IMR-90 (cell line): ENCODE results near the gene RIC3. TPM values are rescaled to one million over a fixed set of nuclear protein-coding genes. Genes with fewer than 3 reads are reported as not detected.

Source experiments
- ATAC-seq: fragments of 200-7000 bp; cut with Tn5 transposase; 2 replicates; pipeline ENCODE4 v1.9.1; 2020; ENCODE audit warnings: low read depth, mild to moderate bottlenecking, moderate library complexity
- BruUV-seq: library from RNA; stranded (reverse); fragments of 400-500 nt; replicated peaks from 2 replicates; lab custom pipeline; 2021; lab: Mats Ljungman, UMichigan
- CTCF ChIA-PET: fragments of 300-600 bp; formaldehyde crosslinking; extraction: SDS; loops from one replicate; lab custom pipeline; 2021; ENCODE audit warnings: antibody characterized with exemption; lab: Yijun Ruan, JAX
- POLR2A ChIA-PET: fragments of 300-600 bp; sonication (Branson Sonifier 250); formaldehyde crosslinking; loops from one replicate; lab custom pipeline; 2022; ENCODE audit warnings: antibody characterized with exemption; ENCODE audit not compliant: unreplicated experiment; lab: Charles Lee
- DNase-seq: peaks from one replicate; pipeline ENCODE4 v3.0.0; 2013
- H2AFZ ChIP-seq: replicated peaks from 2 replicates; pipeline ENCODE3; 2013; ENCODE audit warnings: low read length, mild to moderate bottlenecking; ENCODE audit not compliant: poor library complexity
- H2AK5ac ChIP-seq: 2 replicates; pipeline ENCODE4 v1.6.1; 2013; ENCODE audit warnings: low read depth, low read length, inconsistent platforms
- H2AK9ac ChIP-seq: replicated peaks from 2 replicates; pipeline ENCODE3; 2013; ENCODE audit warnings: mild to moderate bottlenecking, low read depth, low read length, moderate library complexity; ENCODE audit not compliant: poor library complexity
- H2BK120ac ChIP-seq: 2 replicates; pipeline ENCODE4 v1.6.1; 2013; ENCODE audit warnings: low read depth, low read length, inconsistent platforms
- H2BK15ac ChIP-seq: 3 replicates; pipeline ENCODE4 v1.6.1; 2013; ENCODE audit warnings: low read depth, low read length, inconsistent platforms
- H2BK20ac ChIP-seq: 2 replicates; pipeline ENCODE4 v1.6.1; 2013; ENCODE audit warnings: low read depth, mild to moderate bottlenecking, inconsistent platforms, low read length, moderate library complexity
- H2BK5ac ChIP-seq: 2 replicates; pipeline ENCODE4 v1.6.1; 2013; ENCODE audit warnings: mild to moderate bottlenecking, low read depth, low read length, inconsistent platforms; ENCODE audit not compliant: poor library complexity, severe bottlenecking
- H3K14ac ChIP-seq: replicated peaks from 2 replicates; pipeline ENCODE4 v1.6.1; 2013; ENCODE audit warnings: low read depth, low read length, inconsistent platforms
- H3K18ac ChIP-seq: 2 replicates; pipeline ENCODE4 v1.6.1; 2013; ENCODE audit warnings: low read depth, low read length, control low read depth
- H3K23ac ChIP-seq: 2 replicates; pipeline ENCODE4 v1.6.1; 2013; ENCODE audit warnings: low read depth, low read length, inconsistent platforms
- H3K27ac ChIP-seq: 2 replicates; pipeline ENCODE4 v1.5.1; 2013; ENCODE audit warnings: mild to moderate bottlenecking, control low read depth, low read length; ENCODE audit not compliant: insufficient read depth
- H3K27me3 ChIP-seq: 2 replicates; pipeline ENCODE4 v1.6.1; 2013; ENCODE audit warnings: low read length; ENCODE audit not compliant: control insufficient read depth, insufficient read depth
- H3K36me3 ChIP-seq: 2 replicates; pipeline ENCODE4 v1.6.1; 2013; ENCODE audit warnings: low read length, mixed read lengths; ENCODE audit not compliant: control insufficient read depth, insufficient read depth
- H3K4ac ChIP-seq: 2 replicates; pipeline ENCODE4 v1.6.1; 2013; ENCODE audit warnings: low read depth, low read length, inconsistent platforms
- H3K4me1 ChIP-seq: 2 replicates; pipeline ENCODE4 v1.6.1; 2013; ENCODE audit warnings: low read length, mixed read lengths; ENCODE audit not compliant: control insufficient read depth, insufficient read depth
- H3K4me2 ChIP-seq: 2 replicates; pipeline ENCODE4 v1.6.1; 2013; ENCODE audit warnings: low read depth, mild to moderate bottlenecking, control low read depth, low read length, moderate library complexity
- H3K4me3 ChIP-seq: 2 replicates; pipeline ENCODE4 v1.5.1; 2013; ENCODE audit warnings: low read depth, mild to moderate bottlenecking, control low read depth, low read length, moderate library complexity; ENCODE audit not compliant: insufficient read depth
- H3K56ac ChIP-seq: 2 replicates; pipeline ENCODE4 v1.6.1; 2013; ENCODE audit warnings: low read length, inconsistent platforms; ENCODE audit not compliant: insufficient read depth; ENCODE audit errors: extremely low read depth
- H3K79me1 ChIP-seq, 2 experiments: 2 replicates each; pipeline ENCODE4 v1.6.1; 2013; ENCODE audit warnings: low read length in 2 of 2, inconsistent platforms in 1 of 2, low read depth in 1 of 2
- H3K9ac ChIP-seq: 2 replicates; pipeline ENCODE4 v1.6.1; 2013; ENCODE audit warnings: low read depth, low read length, control low read depth
- H3K9me1 ChIP-seq: 2 replicates; pipeline ENCODE4 v1.6.1; 2013; ENCODE audit warnings: low read length, inconsistent platforms; ENCODE audit not compliant: insufficient read depth
- H3K9me3 ChIP-seq: 2 replicates; pipeline ENCODE4 v1.6.1; 2013; ENCODE audit warnings: low read length; ENCODE audit not compliant: control insufficient read depth, insufficient read depth
- H4K20me1 ChIP-seq: 2 replicates; pipeline ENCODE4 v1.6.1; 2013; ENCODE audit warnings: low read length, inconsistent platforms; ENCODE audit not compliant: insufficient read depth
- H4K5ac ChIP-seq: 2 replicates; pipeline ENCODE4 v1.6.1; 2013; ENCODE audit warnings: mild to moderate bottlenecking, low read depth, low read length, control low read depth
- H4K8ac ChIP-seq, 2 experiments: 2 replicates each; pipeline ENCODE4 v1.6.1; 2013; ENCODE audit warnings: low read depth in 2 of 2, low read length in 2 of 2, control low read depth in 1 of 2, inconsistent platforms in 1 of 2
- H4K91ac ChIP-seq: 2 replicates; pipeline ENCODE4 v1.6.1; 2013; ENCODE audit warnings: low read depth, low read length, inconsistent platforms; ENCODE audit not compliant: insufficient read depth
- BHLHE40 ChIP-seq: fragments of 150-350 bp; IDR thresholded peaks from 2 replicates; pipeline ENCODE4 v1.6.1; 2016; ENCODE audit warnings: mild to moderate bottlenecking, low read depth, low read length
- CHD1 ChIP-seq: IDR thresholded peaks from 2 replicates; pipeline ENCODE4 v1.6.1; 2012; ENCODE audit warnings: low read depth, low read length, improper control_type of control experiment
- MXI1 ChIP-seq: IDR thresholded peaks from 2 replicates; pipeline ENCODE4 v1.6.1; 2012; ENCODE audit warnings: low read depth, mild to moderate bottlenecking, low read length, moderate library complexity, borderline replicate concordance
- NFE2L2 ChIP-seq: fragments of 150-350 bp; IDR thresholded peaks from 2 replicates; pipeline ENCODE4 v1.6.1; 2016; ENCODE audit warnings: low read depth, mild to moderate bottlenecking, low read length
- POLR2A ChIP-seq: IDR thresholded peaks from 2 replicates; pipeline ENCODE4 v1.6.1; 2012; ENCODE audit warnings: mild to moderate bottlenecking, low read depth, low read length
- RAD21 ChIP-seq: IDR thresholded peaks from 2 replicates; pipeline ENCODE4 v1.6.1; 2012; ENCODE audit warnings: low read length, improper control_type of control experiment
- RCOR1 ChIP-seq: IDR thresholded peaks from 2 replicates; pipeline ENCODE4 v1.6.1; 2012; ENCODE audit warnings: mild to moderate bottlenecking, low read length, improper control_type of control experiment; ENCODE audit not compliant: insufficient replicate concordance
- RFX5 ChIP-seq: IDR thresholded peaks from 2 replicates; pipeline ENCODE4 v1.8.0; 2012; ENCODE audit warnings: low read depth, mild to moderate bottlenecking, low read length, moderate library complexity
- SMC3 ChIP-seq: fragments of 150-350 bp; IDR thresholded peaks from 2 replicates; pipeline ENCODE4 v1.6.1; 2016; ENCODE audit warnings: low read depth, mild to moderate bottlenecking, antibody characterized with exemption, low read length, moderate library complexity
- whole genome bisulfite sequencing, 2 experiments: methylation state at CpG; one replicate each; pipeline versions ENCODE4 v1.1.5 to v1.1.7; 2013; ENCODE audit warnings: missing lambda C conversion rate in 2 of 2; ENCODE audit not compliant: insufficient read length in 1 of 2; ENCODE audit errors: extremely low coverage in 2 of 2; 5-methylcytosine and 5-hydroxymethylcytosine counted together
- dilution Hi-C: fragments of 300-500 bp; cut with HindIII; formaldehyde crosslinking; loops from one replicate; pipeline ENCODE4 v1.14.3; 2018; ENCODE audit warnings: low sequenced_read_pairs; ENCODE audit not compliant: unreplicated experiment
- in situ Hi-C: fragments of 300-500 bp; cut with MboI; formaldehyde crosslinking; loops from 3 replicates; pipeline ENCODE4 v1.14.3; 2019; ENCODE audit warnings: low sequenced_read_pairs, inconsistent platforms, mixed read lengths
- intact Hi-C: fragments of 100-400 bp; cut with micrococcal nuclease; formaldehyde crosslinking; loops from 2 replicates; pipeline ENCODE4 v1.10.0; 2022
- polyA plus RNA-seq, 3 experiments: library from polyadenylated mRNA; depleted of rRNA; stranded (reverse); fragments of >200 nt; gene quantifications; 2 replicates each; pipeline ENCODE4 v1.2.3, GENCODE V29; 2012; ENCODE audit warnings: low replicate concordance in 1 of 3
- total RNA-seq: library from RNA; depleted of rRNA; stranded (reverse); fragments of >200 nt; gene quantifications from 2 replicates; pipeline ENCODE4 v1.2.3, GENCODE V29; 2012
- TF ChIP-seq, protein P1 (sequence below): conservative IDR thresholded peaks from 2 replicates; pipeline ENCODE4 v1.5.1; 2012; ENCODE audit warnings: mild to moderate bottlenecking, low read depth, low read length, improper control_type of control experiment
- TF ChIP-seq, protein P2 (sequence below): fragments of 150-350 bp; IDR thresholded peaks from 2 replicates; pipeline ENCODE4 v1.6.1; 2016; ENCODE audit warnings: low read depth, mild to moderate bottlenecking, low read length, moderate library complexity, borderline replicate concordance
- TF ChIP-seq, protein P3 (sequence below): fragments of 150-350 bp; IDR thresholded peaks from 2 replicates; pipeline ENCODE4 v1.6.1; 2017; ENCODE audit warnings: mild to moderate bottlenecking, antibody characterized with exemption, low read length, low read depth

RIC3 gene
- total and polyA plus RNA-seq, 2 of the 4 experiments (the other 2 are of a cell fraction) = not detected

DNA sequence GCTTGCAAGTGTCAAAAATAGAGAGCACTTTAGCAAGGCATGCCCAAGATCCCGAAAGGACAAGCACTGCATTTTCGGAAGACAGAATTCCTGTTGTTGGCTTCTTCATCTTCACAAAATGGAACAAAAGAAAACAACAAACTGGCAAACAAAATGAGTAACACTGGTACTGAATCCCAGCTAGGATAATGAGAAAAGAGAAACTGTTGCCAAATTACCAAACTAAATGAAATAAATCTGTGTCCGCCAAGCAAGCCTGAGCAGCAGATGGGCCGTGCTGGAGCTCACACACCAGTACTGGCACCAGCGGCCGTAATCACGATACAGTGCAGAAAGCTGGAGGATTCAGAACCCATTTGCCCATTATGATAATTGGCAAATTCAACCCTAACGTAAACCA lies 57.2 kb downstream of the RIC3 start:
- Histone ChIP-seq H4K8ac (no peak overlapping the region), H3K36me3 (peaks cover 2% of the 10 kb centered on the region; the same call in 1 of the 2 replicates), H3K79me1 (no peaks in the 10 kb centered on the region), H3K4ac (no peak overlapping the region), H3K27me3 (no peaks in the 10 kb centered on the region), H3K27ac (peak overlapping the region; percentile 16; the same call in 1 of the 2 replicates), H3K4me1 (peaks cover 6% of the 10 kb centered on the region), H2AFZ (no peak overlapping the region), H3K18ac (no peak overlapping the region), H2BK15ac (no peak overlapping the region), H3K4me3 (no peak overlapping the region), H3K9me1 (peaks cover 5% of the 10 kb centered on the region; the same call in 1 of the 2 replicates), H4K20me1 (no peaks in the 10 kb centered on the region), H2BK5ac (no peak overlapping the region), H2BK20ac (no peak overlapping the region), H3K23ac (no peak overlapping the region), H4K91ac (no peak overlapping the region), H3K14ac (no peak overlapping the region), H2BK120ac (no peak overlapping the region), H2AK5ac (no peak overlapping the region), H2AK9ac (no peak overlapping the region), H4K5ac (no peak overlapping the region), H3K56ac (no peak overlapping the region), H3K9ac (no peak overlapping the region), H3K9me3 (no peaks in the 10 kb centered on the region), H3K4me2 (peak overlapping the region; percentile 77)
- intact Hi-C loops = no loop called here
- 5% methylated on average over 4 of the region's 8 CpGs; no CpG with 5 or more reads in 1 of the 2 experiments for WGBS, 2 experiments
- no TSS peak for BruUV-seq
- dilution Hi-C loops = no loop called here
- TF ChIP-seq, protein P1, sequence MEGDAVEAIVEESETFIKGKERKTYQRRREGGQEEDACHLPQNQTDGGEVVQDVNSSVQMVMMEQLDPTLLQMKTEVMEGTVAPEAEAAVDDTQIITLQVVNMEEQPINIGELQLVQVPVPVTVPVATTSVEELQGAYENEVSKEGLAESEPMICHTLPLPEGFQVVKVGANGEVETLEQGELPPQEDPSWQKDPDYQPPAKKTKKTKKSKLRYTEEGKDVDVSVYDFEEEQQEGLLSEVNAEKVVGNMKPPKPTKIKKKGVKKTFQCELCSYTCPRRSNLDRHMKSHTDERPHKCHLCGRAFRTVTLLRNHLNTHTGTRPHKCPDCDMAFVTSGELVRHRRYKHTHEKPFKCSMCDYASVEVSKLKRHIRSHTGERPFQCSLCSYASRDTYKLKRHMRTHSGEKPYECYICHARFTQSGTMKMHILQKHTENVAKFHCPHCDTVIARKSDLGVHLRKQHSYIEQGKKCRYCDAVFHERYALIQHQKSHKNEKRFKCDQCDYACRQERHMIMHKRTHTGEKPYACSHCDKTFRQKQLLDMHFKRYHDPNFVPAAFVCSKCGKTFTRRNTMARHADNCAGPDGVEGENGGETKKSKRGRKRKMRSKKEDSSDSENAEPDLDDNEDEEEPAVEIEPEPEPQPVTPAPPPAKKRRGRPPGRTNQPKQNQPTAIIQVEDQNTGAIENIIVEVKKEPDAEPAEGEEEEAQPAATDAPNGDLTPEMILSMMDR = no peak
- no peak for TF ChIP-seq BHLHE40
- TF ChIP-seq NFE2L2 = no peak
- no peak for TF ChIP-seq CHD1
- no peak for TF ChIP-seq RCOR1
- TF ChIP-seq POLR2A = no peak
- no peak for TF ChIP-seq SMC3
- TF ChIP-seq, protein P2, sequence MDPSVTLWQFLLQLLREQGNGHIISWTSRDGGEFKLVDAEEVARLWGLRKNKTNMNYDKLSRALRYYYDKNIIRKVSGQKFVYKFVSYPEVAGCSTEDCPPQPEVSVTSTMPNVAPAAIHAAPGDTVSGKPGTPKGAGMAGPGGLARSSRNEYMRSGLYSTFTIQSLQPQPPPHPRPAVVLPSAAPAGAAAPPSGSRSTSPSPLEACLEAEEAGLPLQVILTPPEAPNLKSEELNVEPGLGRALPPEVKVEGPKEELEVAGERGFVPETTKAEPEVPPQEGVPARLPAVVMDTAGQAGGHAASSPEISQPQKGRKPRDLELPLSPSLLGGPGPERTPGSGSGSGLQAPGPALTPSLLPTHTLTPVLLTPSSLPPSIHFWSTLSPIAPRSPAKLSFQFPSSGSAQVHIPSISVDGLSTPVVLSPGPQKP = no peak
- TF ChIP-seq, protein P3, sequence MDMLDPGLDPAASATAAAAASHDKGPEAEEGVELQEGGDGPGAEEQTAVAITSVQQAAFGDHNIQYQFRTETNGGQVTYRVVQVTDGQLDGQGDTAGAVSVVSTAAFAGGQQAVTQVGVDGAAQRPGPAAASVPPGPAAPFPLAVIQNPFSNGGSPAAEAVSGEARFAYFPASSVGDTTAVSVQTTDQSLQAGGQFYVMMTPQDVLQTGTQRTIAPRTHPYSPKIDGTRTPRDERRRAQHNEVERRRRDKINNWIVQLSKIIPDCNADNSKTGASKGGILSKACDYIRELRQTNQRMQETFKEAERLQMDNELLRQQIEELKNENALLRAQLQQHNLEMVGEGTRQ = no peak
- no peak for TF ChIP-seq RAD21
- TF ChIP-seq RFX5 = no peak
- TF ChIP-seq MXI1 = no peak
- CTCF ChIA-PET = interaction anchor here (0.9 kb wide), 1 partner anchor 13 kb away, joined by 6 read pairs; no protein-coding TSS in a partner anchor
- POLR2A ChIA-PET = interaction anchor here (0.6 kb wide), 1 partner anchor 1201 kb away, joined by 4 read pairs; no protein-coding TSS in a partner anchor
- DNase-seq = no peak
- in situ Hi-C loops = no loop called here
- peak; percentile 33 for ATAC-seq
